Activated CD4-positive, CD25-positive, alpha-beta regulatory T cell treated with anti-CD3 and anti-CD28 coated beads, Interleukin-2, amount 50 U/mL, for 72 hours (primary cell): Measurements from ENCODE around the gene SLC35F6.
A peak's percentile ranks its signal among the peaks of the same experiment; 100 is the strongest.
"Not testable (repeated sequence)": the region's sequence is repeated elsewhere in the genome, so short reads cannot be mapped to it uniquely, and the experiment has no call there.

Source experiments
- DNase-seq: peaks from one replicate; pipeline ENCODE4 v3.0.0; 2021

SLC35F6 gene

GRCh38 chr2:26731714-26732113 lies 32.4 kb upstream of the SLC35F6 start:
- no peak for DNase-seq

- DNase-seq: no peak
These were observed 31.6 kb upstream of the SLC35F6 start for GRCh38 chr2:26732446-26732845.

GRCh38 chr2:26733413-26733812 lies 30.7 kb upstream of the SLC35F6 start:
- DNase-seq: no peak

GRCh38 chr2:26735097-26735496 lies 29.0 kb upstream of the SLC35F6 start:
- DNase-seq: no peak

- DNase-seq: no peak
These were observed 28.0 kb upstream of the SLC35F6 start for GRCh38 chr2:26735883-26736588.

GRCh38 chr2:26737221-26737620 lies 26.9 kb upstream of the SLC35F6 start:
- DNase-seq: no peak

- DNase-seq: no peak
These were observed 25.6 kb upstream of the SLC35F6 start for GRCh38 chr2:26738481-26738880.

GRCh38 chr2:26739514-26739913 lies 24.6 kb upstream of the SLC35F6 start:
- DNase-seq: no peak

- no peak for DNase-seq
These were observed 23.7 kb upstream of the SLC35F6 start for GRCh38 chr2:26740346-26740745.

GRCh38 chr2:26740890-26741302 lies 23.2 kb upstream of the SLC35F6 start:
- DNase-seq: no peak

GRCh38 chr2:26742048-26742770 lies 21.9 kb upstream of the SLC35F6 start:
- DNase-seq: no peak

- DNase-seq: no peak
These were observed 20.2 kb upstream of the SLC35F6 start for GRCh38 chr2:26743852-26744251.

- no peak for DNase-seq
These were observed 19.1 kb upstream of the SLC35F6 start for GRCh38 chr2:26744953-26745352.

- DNase-seq: peak; percentile 81
These were observed 18.3 kb upstream of the SLC35F6 start for GRCh38 chr2:26745609-26746327.

GRCh38 chr2:26746934-26747333 lies 17.1 kb upstream of the SLC35F6 start:
- no peak for DNase-seq

- not testable (repeated sequence) for DNase-seq
These were observed 14.2 kb upstream of the SLC35F6 start for GRCh38 chr2:26749787-26750420.

GRCh38 chr2:26750467-26750866 lies 13.6 kb upstream of the SLC35F6 start:
- DNase-seq: not testable (repeated sequence)

- no peak for DNase-seq
These were observed 11.4 kb upstream of the SLC35F6 start for GRCh38 chr2:26752656-26753055.

GRCh38 chr2:26754539-26754938 lies 9.5 kb upstream of the SLC35F6 start:
- DNase-seq: no peak

- no peak for DNase-seq
These were observed 9.0 kb upstream of the SLC35F6 start for GRCh38 chr2:26754972-26755670.

GRCh38 chr2:26756337-26756736 lies 7.7 kb upstream of the SLC35F6 start:
- no peak for DNase-seq
